ENCODE data around the gene LHX3. TPM values are rescaled to one million over a fixed set of nuclear protein-coding genes. Genes with fewer than 3 reads are reported as not detected.

LHX3 gene
- total RNA-seq, 1 donor from 2014 or later = not detected

GRCh38 chr9:136179101-136179616, 25.8 kb downstream of the LHX3 start:
- Histone ChIP-seq H3K27me3 (ENCODE audit: insufficient read depth, low read length) (no peaks in the 10 kb centered on the region), H4K20me1 (ENCODE audit: insufficient read depth, low read length) (no peaks in the 10 kb centered on the region), H3K4me2 (ENCODE audit: low read length) (no peak overlapping the region), H3K4me1 (ENCODE audit: insufficient read depth, low read length) (no peaks in the 10 kb centered on the region), H3K4me3 (ENCODE audit: insufficient read depth, low read depth, low read length) (no peak overlapping the region), H3K36me3 (ENCODE audit: insufficient read depth, low read length) (no peaks in the 10 kb centered on the region), H3K9me3 (ENCODE audit: insufficient read depth, low read depth, low read length) (no peaks in the 10 kb centered on the region), H2AFZ (ENCODE audit: low read depth, low read length) (no peak overlapping the region), H3K9ac (ENCODE audit: low read length) (no peak overlapping the region), H3K27ac (ENCODE audit: low read depth, low read length) (no peak overlapping the region), H3K79me2 (ENCODE audit: insufficient read depth, low read length) (no peaks in the 10 kb centered on the region)
- no peaks in the 10 kb centered on the region for H3K4me1 Mint-ChIP-seq (ENCODE audit: low read depth, unreplicated experiment)
- TF ChIP-seq, protein P1, sequence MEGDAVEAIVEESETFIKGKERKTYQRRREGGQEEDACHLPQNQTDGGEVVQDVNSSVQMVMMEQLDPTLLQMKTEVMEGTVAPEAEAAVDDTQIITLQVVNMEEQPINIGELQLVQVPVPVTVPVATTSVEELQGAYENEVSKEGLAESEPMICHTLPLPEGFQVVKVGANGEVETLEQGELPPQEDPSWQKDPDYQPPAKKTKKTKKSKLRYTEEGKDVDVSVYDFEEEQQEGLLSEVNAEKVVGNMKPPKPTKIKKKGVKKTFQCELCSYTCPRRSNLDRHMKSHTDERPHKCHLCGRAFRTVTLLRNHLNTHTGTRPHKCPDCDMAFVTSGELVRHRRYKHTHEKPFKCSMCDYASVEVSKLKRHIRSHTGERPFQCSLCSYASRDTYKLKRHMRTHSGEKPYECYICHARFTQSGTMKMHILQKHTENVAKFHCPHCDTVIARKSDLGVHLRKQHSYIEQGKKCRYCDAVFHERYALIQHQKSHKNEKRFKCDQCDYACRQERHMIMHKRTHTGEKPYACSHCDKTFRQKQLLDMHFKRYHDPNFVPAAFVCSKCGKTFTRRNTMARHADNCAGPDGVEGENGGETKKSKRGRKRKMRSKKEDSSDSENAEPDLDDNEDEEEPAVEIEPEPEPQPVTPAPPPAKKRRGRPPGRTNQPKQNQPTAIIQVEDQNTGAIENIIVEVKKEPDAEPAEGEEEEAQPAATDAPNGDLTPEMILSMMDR (IDR thresholded peaks at IDR 0.05; ENCODE audit: insufficient read depth, low read depth, low read length) = no peak
- TF ChIP-seq EZH2 (IDR thresholded peaks at IDR 0.05; ENCODE audit: insufficient read depth, low read length) = no peak
- no peaks in the 10 kb centered on the region for H3K36me3 Mint-ChIP-seq (ENCODE audit: low read depth, unreplicated experiment)
- no peak overlapping the region for H3K27ac Mint-ChIP-seq (ENCODE audit: unreplicated experiment)
- H3K27me3 Mint-ChIP-seq (ENCODE audit: low read depth, unreplicated experiment) = peaks cover 32% of the 10 kb centered on the region
- DNase-seq (ENCODE audit: low read depth) (no peak), FAIRE-seq (no peak)
- no peaks in the 10 kb centered on the region for H3K9me3 Mint-ChIP-seq (ENCODE audit: unreplicated experiment)
- H3K4me3 Mint-ChIP-seq (ENCODE audit: unreplicated experiment) = no peak overlapping the region

DNA sequence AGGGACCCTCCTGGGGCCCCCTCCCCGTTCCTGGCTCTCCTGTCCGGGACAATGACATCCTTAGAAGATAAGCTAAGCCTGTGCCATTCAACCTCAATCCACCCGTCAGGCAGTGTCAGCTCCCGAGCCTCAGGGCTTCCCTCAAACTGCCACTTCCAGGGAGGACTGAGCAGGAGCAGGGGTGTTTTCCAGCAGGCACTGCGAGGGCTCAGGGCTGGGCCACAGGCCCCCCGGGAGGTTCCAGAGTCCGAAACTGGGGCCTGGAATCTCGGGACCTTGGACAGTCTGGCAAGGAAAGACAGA, 26.2 kb downstream of the LHX3 start:
- H3K36me3 ChIP-seq (ENCODE audit: insufficient read depth, low read length) = no peaks in the 10 kb centered on the region
- Mint-ChIP-seq H3K9me3 (ENCODE audit: unreplicated experiment) (no peaks in the 10 kb centered on the region), H3K27me3 (ENCODE audit: low read depth, unreplicated experiment) (peaks cover 32% of the 10 kb centered on the region), H3K36me3 (ENCODE audit: low read depth, unreplicated experiment) (no peaks in the 10 kb centered on the region), H3K4me3 (ENCODE audit: unreplicated experiment) (no peak overlapping the region), H3K4me1 (ENCODE audit: low read depth, unreplicated experiment) (no peaks in the 10 kb centered on the region), H3K27ac (ENCODE audit: unreplicated experiment) (no peak overlapping the region)
- DNase-seq (ENCODE audit: low read depth) (no peak), FAIRE-seq (no peak)
- H3K9ac ChIP-seq (ENCODE audit: low read length) = no peak overlapping the region
- no peaks in the 10 kb centered on the region for H3K79me2 ChIP-seq (ENCODE audit: insufficient read depth, low read length)
- H3K9me3 ChIP-seq (ENCODE audit: insufficient read depth, low read depth, low read length) = no peaks in the 10 kb centered on the region
- no peak overlapping the region for H3K4me2 ChIP-seq (ENCODE audit: low read length)
- H3K27ac ChIP-seq (ENCODE audit: low read depth, low read length) = no peak overlapping the region
- no peaks in the 10 kb centered on the region for H3K27me3 ChIP-seq (ENCODE audit: insufficient read depth, low read length)
- H4K20me1 ChIP-seq (ENCODE audit: insufficient read depth, low read length) = no peaks in the 10 kb centered on the region
- TF ChIP-seq, protein P1 (IDR thresholded peaks at IDR 0.05; ENCODE audit: insufficient read depth, low read depth, low read length) = no peak
- no peak for TF ChIP-seq EZH2 (IDR thresholded peaks at IDR 0.05; ENCODE audit: insufficient read depth, low read length)
- no peak overlapping the region for H2AFZ ChIP-seq (ENCODE audit: low read depth, low read length)
- no peaks in the 10 kb centered on the region for H3K4me1 ChIP-seq (ENCODE audit: insufficient read depth, low read length)
- H3K4me3 ChIP-seq (ENCODE audit: insufficient read depth, low read depth, low read length) = no peak overlapping the region

- H4K20me1 ChIP-seq (ENCODE audit: insufficient read depth, low read length) = no peaks in the 10 kb centered on the region
- H3K4me2 ChIP-seq (ENCODE audit: low read length) = no peak overlapping the region
- no peak for DNase-seq (ENCODE audit: low read depth)
- no peaks in the 10 kb centered on the region for H3K27me3 ChIP-seq (ENCODE audit: insufficient read depth, low read length)
- no peaks in the 10 kb centered on the region for H3K4me1 ChIP-seq (ENCODE audit: insufficient read depth, low read length)
- no peak overlapping the region for H3K4me3 ChIP-seq (ENCODE audit: insufficient read depth, low read depth, low read length)
- no peaks in the 10 kb centered on the region for H3K9me3 ChIP-seq (ENCODE audit: insufficient read depth, low read depth, low read length)
- Mint-ChIP-seq H3K9me3 (ENCODE audit: unreplicated experiment) (no peaks in the 10 kb centered on the region), H3K27ac (ENCODE audit: unreplicated experiment) (no peak overlapping the region), H3K36me3 (ENCODE audit: low read depth, unreplicated experiment) (no peaks in the 10 kb centered on the region), H3K4me3 (ENCODE audit: unreplicated experiment) (no peak overlapping the region), H3K27me3 (ENCODE audit: low read depth, unreplicated experiment) (peaks cover 32% of the 10 kb centered on the region), H3K4me1 (ENCODE audit: low read depth, unreplicated experiment) (no peaks in the 10 kb centered on the region)
- no peak overlapping the region for H2AFZ ChIP-seq (ENCODE audit: low read depth, low read length)
- no peak for FAIRE-seq
- H3K27ac ChIP-seq (ENCODE audit: low read depth, low read length) = no peak overlapping the region
- no peak overlapping the region for H3K9ac ChIP-seq (ENCODE audit: low read length)
- TF ChIP-seq EZH2 (IDR thresholded peaks at IDR 0.05; ENCODE audit: insufficient read depth, low read length) = no peak
- TF ChIP-seq, protein P1 (IDR thresholded peaks at IDR 0.05; ENCODE audit: insufficient read depth, low read depth, low read length) = no peak
- no peaks in the 10 kb centered on the region for H3K36me3 ChIP-seq (ENCODE audit: insufficient read depth, low read length)
- H3K79me2 ChIP-seq (ENCODE audit: insufficient read depth, low read length) = no peaks in the 10 kb centered on the region
These were observed 26.7 kb downstream of the LHX3 start for GRCh38 chr9:136178061-136178772.
